H1 (cell line): Measurements from ENCODE around the gene NR1H2. TPM values are rescaled to one million over a fixed set of nuclear protein-coding genes. Genes with fewer than 3 reads are reported as not detected.

Experiments used
- CEBPB ChIP-seq: IDR thresholded peaks from 2 replicates; pipeline ENCODE4 v1.6.1; 2012; ENCODE audit warnings: low read depth, low read length
- EP300 ChIP-seq, 2 experiments: IDR thresholded peaks; 1 replicate in 1 of 2; 2 replicates in 1 of 2; pipeline ENCODE4 v1.6.1; 2011 to 2012; ENCODE audit warnings: low read depth in 2 of 2, low read length in 2 of 2, mild to moderate bottlenecking in 2 of 2, borderline replicate concordance in 1 of 2, inconsistent platforms in 1 of 2, moderate library complexity in 1 of 2
- JUND ChIP-seq: IDR thresholded peaks from 2 replicates; pipeline ENCODE4 v1.6.1; 2011; ENCODE audit warnings: mild to moderate bottlenecking, improper control_type of control experiment, low read length
- KDM5A ChIP-seq: fragments of 200-600 bp; IDR thresholded peaks from 2 replicates; pipeline ENCODE4 v1.7.1; 2012; ENCODE audit warnings: mild to moderate bottlenecking, low read length, inconsistent platforms, mixed read lengths
- POLR2A ChIP-seq, 2 experiments: IDR thresholded peaks; 1 replicate in 1 of 2; 2 replicates in 1 of 2; pipeline ENCODE4 v1.6.1; 2011; ENCODE audit warnings: low read depth in 2 of 2, low read length in 2 of 2, mild to moderate bottlenecking in 2 of 2; ENCODE audit errors: control extremely low read depth in 1 of 2
- SP1 ChIP-seq: IDR thresholded peaks from 2 replicates; pipeline ENCODE4 v1.6.1; 2011; ENCODE audit warnings: low read depth, low read length
- polyA plus RNA-seq, 7 experiments: library from polyadenylated mRNA; depleted of rRNA in 3 of 7; stranded (reverse) in 5 of 7; unstranded in 2 of 7; fragments of >200 nt in 5 of 7; fragments of 200-250 nt in 2 of 7; gene quantifications; 1 replicate in 5 of 7; 2 replicates in 1 of 7; 4 replicates in 1 of 7; pipeline versions ENCODE4 v1.2.1 to v1.2.3, GENCODE V29; 2011 to 2013; ENCODE audit warnings: missing spikeins in 2 of 7, mixed read lengths in 2 of 7
- total RNA-seq: library from RNA; stranded (reverse); fragmentation: NEBNext Ultra II Directional; extraction: Animal tissue kit (Norgen Biotek cat#: 25700); gene quantifications from 2 replicates; pipeline ENCODE4 v1.2.1, GENCODE V29; 2021

Gene NR1H2
- total and polyA plus RNA-seq, 2 of the 8 experiments (the other 6 are each of a cell fraction or from before 2014, with no cell fraction given): 40.3 to 47.5 TPM

DNA sequence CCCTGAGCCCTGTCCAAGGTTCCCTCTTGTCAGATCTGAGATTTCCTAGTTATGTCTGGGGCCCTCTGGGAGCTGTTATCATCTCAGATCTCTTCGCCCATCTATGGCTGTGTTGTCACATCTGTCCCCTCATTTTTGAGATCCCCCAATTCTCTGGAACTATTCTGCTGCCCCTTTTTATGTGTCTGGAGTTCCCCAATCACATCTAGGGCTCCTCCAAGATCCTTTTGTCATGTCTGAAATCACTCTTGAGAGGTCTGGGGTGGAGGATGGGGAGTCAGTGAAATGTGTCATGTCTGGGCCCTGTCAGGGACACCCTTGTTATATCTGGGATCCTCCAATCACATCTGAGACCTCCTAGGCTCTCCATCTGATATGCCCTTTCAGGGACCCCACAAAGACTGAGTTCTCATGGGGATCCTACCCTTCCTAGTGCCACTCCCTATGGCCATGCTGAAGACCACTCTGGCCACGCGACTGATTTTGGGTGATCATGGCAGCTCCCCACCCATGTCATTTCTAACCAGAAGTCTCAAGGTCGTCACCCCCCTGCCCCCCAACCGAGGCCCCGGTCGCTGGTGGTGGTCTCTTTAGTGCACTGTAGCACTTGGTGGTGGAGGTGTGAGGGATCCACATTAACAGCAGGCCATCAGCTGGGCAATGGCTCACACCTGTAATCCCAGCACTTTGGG, 52.7 kb downstream of the NR1H2 start (continued):
- TF ChIP-seq CEBPB: no peak
- TF ChIP-seq JUND: no peak
- TF ChIP-seq POLR2A (IDR thresholded peaks at IDR 0.05; ENCODE audit: control extremely low read depth in 1 of 2, low read depth in 2 of 2, low read length in 2 of 2): no peak
- no peak for TF ChIP-seq EP300 (IDR thresholded peaks at IDR 0.05; ENCODE audit: borderline replicate concordance in 1 of 2, low read depth in 2 of 2, low read length in 2 of 2)
- TF ChIP-seq SP1: no peak
- no peak for TF ChIP-seq KDM5A
- TF ChIP-seq, all 59 proteins: peak for 0
